HG03439 (cell line): Measurements from ENCODE around the gene MECR.
A peak's percentile ranks its signal among the peaks of the same experiment; 100 is the strongest.

Experiments used
- ATAC-seq: cut with Tn5 transposase; IDR thresholded peaks from one replicate; pipeline ENCODE4 v1.9.1; 2021; ENCODE audit warnings: mild to moderate bottlenecking, moderate library complexity; ENCODE audit not compliant: unreplicated experiment

The MECR gene

GRCh38 chr1:29230553-29231378, at the start of gene MECR:
TSS of gene MECR (minus strand) at chr1:29230934. CDS start at chr1:29230906, 28 bp downstream.
- ATAC-seq, result peak; percentile 89

- ATAC-seq, result no peak
Measured at GRCh38 chr1:29279951-29280391, 49.2 kb upstream of the MECR start.

GRCh38 chr1:29279406-29279805, 48.7 kb upstream of the MECR start:
- ATAC-seq, result no peak

- ATAC-seq, result no peak
Measured at GRCh38 chr1:29278124-29278523, 47.4 kb upstream of the MECR start.

GRCh38 chr1:29275435-29275834, 44.7 kb upstream of the MECR start:
- no peak for ATAC-seq

GRCh38 chr1:29272147-29272907, 41.6 kb upstream of the MECR start:
- no peak for ATAC-seq

- ATAC-seq, result no peak
Measured at GRCh38 chr1:29271724-29272123, 41.0 kb upstream of the MECR start.

- ATAC-seq, result no peak
Measured at GRCh38 chr1:29270929-29271521, 40.3 kb upstream of the MECR start.

- no peak for ATAC-seq
Measured at GRCh38 chr1:29269382-29269781, 38.6 kb upstream of the MECR start.

- ATAC-seq, result no peak
Measured at GRCh38 chr1:29267321-29268070, 36.8 kb upstream of the MECR start.

GRCh38 chr1:29266912-29267311, 36.2 kb upstream of the MECR start:
- ATAC-seq, result no peak

GRCh38 chr1:29264773-29265389, 34.1 kb upstream of the MECR start:
- no peak for ATAC-seq

- ATAC-seq, result no peak
Measured at GRCh38 chr1:29260531-29260930, 29.8 kb upstream of the MECR start.

- ATAC-seq, result no peak
Measured at GRCh38 chr1:29259802-29260441, 29.2 kb upstream of the MECR start.

GRCh38 chr1:29258976-29259801, 28.5 kb upstream of the MECR start:
- no peak for ATAC-seq

- no peak for ATAC-seq
Measured at GRCh38 chr1:29258189-29258975, 27.6 kb upstream of the MECR start.

- ATAC-seq, result no peak
Measured at GRCh38 chr1:29256979-29257804, 26.5 kb upstream of the MECR start.

- ATAC-seq, result no peak
Measured at GRCh38 chr1:29256394-29256793, 25.7 kb upstream of the MECR start.
